Measurements from ENCODE around the gene MRPS2. TPM values are rescaled to one million over a fixed set of nuclear protein-coding genes. Genes with fewer than 3 reads are reported as not detected.

Gene MRPS2
- total RNA-seq, 1 experiment from 2014 or later = 77.6 TPM

- no peak for TF ChIP-seq KAT7 (CRISPR knock-in tag; IDR thresholded peaks at IDR 0.05; ENCODE audit: borderline replicate concordance)
These were observed 4.1 kb downstream of the MRPS2 start (continued) for GRCh38 chr9:135504262-135505243.

- CTCF ChIA-PET = interaction anchor here (0.6 to 3.7 kb wide), 15 partner anchors 9 to 420 kb away, joined by 3 to 42 read pairs (median 3); no protein-coding TSS in a partner anchor
- DNase-seq (ENCODE audit: low spot score) = no peak
- Mint-ChIP-seq H3K27ac (peak overlapping the region; percentile 94; the same call in 1 of the 2 replicates), H3K4me3 (no peak overlapping the region), H3K27me3 (ENCODE audit: low read depth) (no peaks in the 10 kb centered on the region), H3K36me3 (peaks cover 21% of the 10 kb centered on the region), H3K4me1 (peaks cover 7% of the 10 kb centered on the region), H3K9me3 (no peaks in the 10 kb centered on the region; the same call in 1 of the 2 replicates)
- TF ChIP-seq GRHL2 (CRISPR knock-in tag; IDR thresholded peaks at IDR 0.05; ENCODE audit: insufficient replicate concordance, severe bottlenecking) = no peak
- no peak for TF ChIP-seq ERG (CRISPR knock-in tag; IDR thresholded peaks at IDR 0.05)
- no peak for TF ChIP-seq ZNF416 (CRISPR knock-in tag; IDR thresholded peaks at IDR 0.05)
- no peak for TF ChIP-seq IRF2 (CRISPR knock-in tag; IDR thresholded peaks at IDR 0.05; ENCODE audit: borderline replicate concordance, low read depth)
- POLR2A ChIA-PET = no interaction called here
- ATAC-seq = no peak
These were observed 5.1 kb downstream of the MRPS2 start for GRCh38 chr9:135505406-135506187.

- POLR2A ChIA-PET = interaction anchor here (0.5 kb wide), 1 partner anchor 431 kb away, joined by 4 read pairs; no protein-coding TSS in a partner anchor
- H3K4me3 Mint-ChIP-seq = no peak overlapping the region
- H3K36me3 Mint-ChIP-seq = peaks cover 20% of the 10 kb centered on the region
- H3K4me1 Mint-ChIP-seq = peaks cover 6% of the 10 kb centered on the region
- no peaks in the 10 kb centered on the region for H3K27me3 Mint-ChIP-seq (ENCODE audit: low read depth)
- ATAC-seq = peak; percentile 69
- no peak overlapping the region for H3K27ac Mint-ChIP-seq
- CTCF ChIA-PET = interaction anchor here (0.5 to 3.7 kb wide), 6 partner anchors 18 to 288 kb away, joined by 3 to 42 read pairs (median 4); no protein-coding TSS in a partner anchor
- DNase-seq (ENCODE audit: low spot score) = peak; percentile 31
- TF ChIP-seq SP1 (CRISPR knock-in tag; conservative IDR thresholded peaks at IDR 0.05) (no peak), NFYB (CRISPR knock-in tag; conservative IDR thresholded peaks at IDR 0.05; ENCODE audit: low read depth) (no peak), FOXJ3 (CRISPR knock-in tag; IDR thresholded peaks at IDR 0.05; ENCODE audit: borderline replicate concordance) (no peak)
- H3K9me3 Mint-ChIP-seq = no peaks in the 10 kb centered on the region; the same call in 1 of the 2 replicates
These were observed 6.0 kb downstream of the MRPS2 start for GRCh38 chr9:135506327-135507103.

- ChIA-PET CTCF (interaction anchor here (1.0 to 3.7 kb wide), 2 partner anchors 18 to 96 kb away, joined by 3 to 42 read pairs; no protein-coding TSS in a partner anchor), POLR2A (interaction anchor here (0.5 kb wide), 2 partner anchors 91 to 432 kb away, joined by 4 to 7 read pairs; no protein-coding TSS in a partner anchor)
- H3K4me3 Mint-ChIP-seq = no peak overlapping the region
- no peaks in the 10 kb centered on the region for H3K27me3 Mint-ChIP-seq (ENCODE audit: low read depth)
- peaks cover 16% of the 10 kb centered on the region for H3K36me3 Mint-ChIP-seq
- H3K4me1 Mint-ChIP-seq = no peaks in the 10 kb centered on the region
- no peak for TF ChIP-seq ZNF121 (CRISPR knock-in tag; IDR thresholded peaks at IDR 0.05)
- TF ChIP-seq E2F5 (CRISPR knock-in tag; IDR thresholded peaks at IDR 0.05) = no peak
- TF ChIP-seq IRF1 (CRISPR knock-in tag; IDR thresholded peaks at IDR 0.05) = no peak
- no peak overlapping the region; the same call in 1 of the 2 replicates for H3K27ac Mint-ChIP-seq
- H3K9me3 Mint-ChIP-seq = no peaks in the 10 kb centered on the region; the same call in 1 of the 2 replicates
- DNase-seq (ENCODE audit: low spot score) = peak; percentile 7
- ATAC-seq = no peak
These were observed 6.9 kb downstream of the MRPS2 start for GRCh38 chr9:135507104-135508035.

All from WTC11 (cell line).